Heart left ventricle (tissue), 13 donors: ENCODE results near the gene NCLN.
"Not testable (repeated sequence)": the region's sequence is repeated elsewhere in the genome, so short reads cannot be mapped to it uniquely, and the experiment has no call there.

ENCODE experiments used
- POLR2A ChIP-seq, 2 donors: fragments of 450-650 bp; IDR thresholded peaks; one replicate each; pipeline ENCODE4 v1.6.1; 2017; ENCODE audit warnings: antibody characterized with exemption in 2 of 2, mild to moderate bottlenecking in 2 of 2, moderate library complexity in 2 of 2
- TF ChIP-seq, protein P1 (sequence below), 12 donors: fragments of 200-600 bp; sonication (generic) in 4 of 12; IDR thresholded peaks; one replicate each; pipeline versions ENCODE4 v1.5.0 to v1.8.0; 2018 to 2022; ENCODE audit warnings: antibody characterized with exemption in 12 of 12, mild to moderate bottlenecking in 5 of 12
- donor health status: ischemic (EF 13 %, LVEDD 7.1; RV severe dilation, severe dysfunction).
- donor health status: DM: no; HTN: yes; CAD: no.
- donor health status: DM: no; HTN: no; CAD: no.
- donor health status: ischemic (EF 25% LVEDD 6.9; RV normal size, moderate dysfunction).
- donor health status: ischemic (EF 25% LVEDD 5.7; RV mildly dilated, moderate dysfunction).
- donor health status: ischemic (EF 35%, LVEDD 5.7; RV mildly dilated, moderate dysfunction).
- donor health status: nonischemic (EF 11% LVEDD 7.7; RV severe dilation, severe dysfunction).
- donor health status: DM: yes; HTN: yes; CAD: no.
- donor health status: PGD.
- donor health status: ischemic (EF 29% LVEDD 5.4; RV normal size, mild dysfunction).
- donor health status: nonischemic (EF 23%, LVEDD 6.1; RV moderate dilation, normal function).

DNA sequence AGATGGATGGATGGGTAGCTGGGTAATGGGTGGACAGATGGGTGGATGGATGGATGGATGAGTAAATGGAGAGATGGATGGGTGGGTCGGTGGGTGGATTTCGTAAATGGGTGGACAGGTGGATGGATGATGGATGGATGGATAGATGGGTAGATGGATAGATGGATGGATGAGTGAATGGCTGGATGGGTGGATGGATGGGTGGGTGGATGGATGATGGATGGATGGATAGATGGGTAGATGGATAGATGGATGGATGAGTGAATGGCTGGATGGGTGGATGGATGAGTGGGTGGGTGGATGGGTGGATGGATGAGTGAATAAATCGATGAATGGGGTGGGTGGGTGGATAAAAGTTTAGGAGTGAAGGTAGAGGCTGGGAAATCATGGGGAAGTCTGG lies 31.3 kb upstream of the NCLN start:
- TF ChIP-seq, protein P1, sequence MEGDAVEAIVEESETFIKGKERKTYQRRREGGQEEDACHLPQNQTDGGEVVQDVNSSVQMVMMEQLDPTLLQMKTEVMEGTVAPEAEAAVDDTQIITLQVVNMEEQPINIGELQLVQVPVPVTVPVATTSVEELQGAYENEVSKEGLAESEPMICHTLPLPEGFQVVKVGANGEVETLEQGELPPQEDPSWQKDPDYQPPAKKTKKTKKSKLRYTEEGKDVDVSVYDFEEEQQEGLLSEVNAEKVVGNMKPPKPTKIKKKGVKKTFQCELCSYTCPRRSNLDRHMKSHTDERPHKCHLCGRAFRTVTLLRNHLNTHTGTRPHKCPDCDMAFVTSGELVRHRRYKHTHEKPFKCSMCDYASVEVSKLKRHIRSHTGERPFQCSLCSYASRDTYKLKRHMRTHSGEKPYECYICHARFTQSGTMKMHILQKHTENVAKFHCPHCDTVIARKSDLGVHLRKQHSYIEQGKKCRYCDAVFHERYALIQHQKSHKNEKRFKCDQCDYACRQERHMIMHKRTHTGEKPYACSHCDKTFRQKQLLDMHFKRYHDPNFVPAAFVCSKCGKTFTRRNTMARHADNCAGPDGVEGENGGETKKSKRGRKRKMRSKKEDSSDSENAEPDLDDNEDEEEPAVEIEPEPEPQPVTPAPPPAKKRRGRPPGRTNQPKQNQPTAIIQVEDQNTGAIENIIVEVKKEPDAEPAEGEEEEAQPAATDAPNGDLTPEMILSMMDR (IDR thresholded peaks at IDR 0.05): not testable (repeated sequence)
- TF ChIP-seq POLR2A (IDR thresholded peaks at IDR 0.05): not testable (repeated sequence)
